Measurements from ENCODE around the gene KIF4A.

Gene KIF4A

GRCh38 chrX:70444946-70445656 is 155.2 kb downstream of the KIF4A start:
- DNase-seq = no peak

GRCh38 chrX:70445951-70446350 is 156.0 kb downstream of the KIF4A start:
- no peak for DNase-seq

- no peak for DNase-seq
These were observed 156.8 kb downstream of the KIF4A start for GRCh38 chrX:70446380-70447350.

DNA sequence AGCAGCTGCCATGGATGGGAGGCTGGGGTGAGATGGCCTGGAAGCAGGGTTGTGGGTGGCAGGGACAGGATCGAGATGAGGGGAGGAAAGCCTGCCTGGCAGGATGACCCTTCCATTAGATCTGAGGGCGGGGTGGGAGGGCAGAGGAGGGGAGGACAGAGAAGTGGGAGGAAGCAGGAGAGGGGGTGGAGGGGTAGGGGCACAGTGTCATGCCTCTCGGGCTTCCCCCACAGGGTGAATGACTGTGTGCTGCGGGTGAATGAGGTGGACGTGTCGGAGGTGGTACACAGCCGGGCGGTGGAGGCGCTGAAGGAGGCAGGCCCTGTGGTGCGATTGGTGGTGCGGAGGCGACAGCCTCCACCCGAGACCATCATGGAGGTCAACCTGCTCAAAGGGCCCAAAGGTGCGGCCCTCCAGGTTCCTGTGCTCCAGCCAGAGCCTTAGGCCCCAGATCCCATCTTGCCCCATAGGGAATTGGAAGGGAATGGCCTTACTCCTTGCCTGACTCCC is 159.6 kb downstream of the KIF4A start:
- no peak for DNase-seq

DNA sequence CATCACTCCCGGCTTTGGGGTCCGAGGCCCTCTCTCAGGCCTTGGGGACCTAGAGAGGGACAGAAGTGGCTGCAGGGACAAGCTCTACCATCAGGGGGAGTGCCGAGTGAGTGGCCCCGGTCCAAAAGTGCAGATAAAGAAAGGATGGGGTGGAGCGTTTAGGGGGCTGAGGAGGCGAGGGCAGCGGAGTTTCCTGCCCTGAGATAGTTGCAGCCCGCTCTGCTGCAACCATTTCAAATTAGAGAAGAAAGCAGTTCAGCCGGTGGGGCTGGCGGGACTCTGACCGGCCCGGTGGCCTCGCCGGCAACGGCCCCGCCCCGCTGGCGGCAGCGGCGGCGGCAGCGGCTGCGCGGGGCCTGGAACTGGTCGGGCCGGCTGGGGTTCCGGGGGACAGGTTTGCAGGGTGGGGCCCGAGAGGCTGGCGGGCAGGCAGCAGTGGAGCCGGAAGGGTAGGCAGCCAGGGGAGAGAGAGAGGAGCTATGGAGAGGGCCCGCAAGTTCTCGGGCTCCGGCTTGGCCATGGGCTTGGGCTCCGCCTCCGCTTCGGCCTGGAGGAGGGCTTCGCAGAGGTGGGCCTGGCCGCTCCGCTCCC is 162.3 kb downstream of the KIF4A start:
- DNase-seq = peak; percentile 49

GRCh38 chrX:70453024-70453618 is 163.2 kb downstream of the KIF4A start:
- no peak for DNase-seq

GRCh38 chrX:70454441-70455365 is 164.8 kb downstream of the KIF4A start:
- peak; percentile 79 for DNase-seq

GRCh38 chrX:70455366-70456202 is 165.7 kb downstream of the KIF4A start:
- no peak for DNase-seq

- DNase-seq = peak; percentile 24
These were observed 166.4 kb downstream of the KIF4A start for GRCh38 chrX:70456256-70456655.

DNA sequence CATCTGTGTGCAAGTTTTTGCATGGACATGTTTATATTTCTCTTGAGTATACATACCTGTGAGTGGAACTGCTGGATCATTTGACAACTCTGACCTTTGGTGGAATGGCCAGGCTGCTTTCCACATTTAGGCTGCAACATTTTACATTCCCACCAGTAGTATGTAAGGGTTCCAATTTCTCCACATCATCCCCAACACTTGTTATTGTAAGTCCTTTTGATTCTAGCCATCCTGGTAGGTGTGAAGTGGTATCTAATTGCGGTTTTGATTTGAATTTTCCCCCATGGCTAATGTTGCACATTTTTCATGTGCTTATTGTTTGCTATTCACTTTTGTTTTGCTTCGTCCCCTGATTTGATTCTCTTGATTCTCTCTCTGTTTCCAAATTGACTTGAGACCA is 171.1 kb downstream of the KIF4A start:
- no peak for DNase-seq

GRCh38 chrX:70464051-70464450 is 174.1 kb downstream of the KIF4A start:
- no peak for DNase-seq

GRCh38 chrX:70466968-70467367 is 177.1 kb downstream of the KIF4A start:
- DNase-seq = no peak

DNA sequence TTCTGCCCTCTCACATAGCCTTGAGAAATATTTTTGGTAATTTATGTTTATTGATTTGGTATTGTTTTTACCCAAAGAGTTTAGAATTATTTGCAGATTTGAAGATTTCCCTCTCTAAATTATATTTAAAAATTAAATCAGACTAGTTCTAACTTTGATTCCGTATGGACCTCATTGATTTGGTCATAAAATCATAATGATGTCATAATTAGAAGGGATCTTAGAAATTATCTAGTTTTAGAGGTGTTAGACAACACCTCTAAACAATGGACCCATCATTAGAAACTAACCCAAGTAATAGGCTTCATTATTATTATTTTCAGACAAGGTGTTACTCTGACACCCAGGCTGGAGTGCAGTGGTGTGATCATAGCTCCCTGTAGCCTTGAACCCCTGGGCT is 178.8 kb downstream of the KIF4A start:
- no peak for DNase-seq
